ENCODE data around the gene TXNDC9. TPM values are rescaled to one million over a fixed set of nuclear protein-coding genes. Genes with fewer than 3 reads are reported as not detected.
A peak's percentile ranks its signal among the peaks of the same experiment; 100 is the strongest.
"Not testable (repeated sequence)": the region's sequence is repeated elsewhere in the genome, so short reads cannot be mapped to it uniquely, and the experiment has no call there.

TXNDC9 gene, protein sequence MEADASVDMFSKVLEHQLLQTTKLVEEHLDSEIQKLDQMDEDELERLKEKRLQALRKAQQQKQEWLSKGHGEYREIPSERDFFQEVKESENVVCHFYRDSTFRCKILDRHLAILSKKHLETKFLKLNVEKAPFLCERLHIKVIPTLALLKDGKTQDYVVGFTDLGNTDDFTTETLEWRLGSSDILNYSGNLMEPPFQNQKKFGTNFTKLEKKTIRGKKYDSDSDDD
- 10 to 100 TPM; 29.6 to 30.5 TPM for total RNA-seq

GRCh38 chr2:99335911-99336803, at the start of gene TXNDC9:
TSS of gene TXNDC9 (minus strand) at chr2:99336333. CDS start at chr2:99333210, 3,123 bp downstream.
- intact Hi-C loops (cut with micrococcal nuclease): loop anchor here (1.0 to 10.0 kb wide), 8 partner anchors 41 to 1249 kb away; partner anchors contain the start of genes C2orf15, COA5, MGAT4A and MITD1
- ChIA-PET CTCF (interaction anchor here (1.4 to 3.1 kb wide), 3 partner anchors 49 to 156 kb away, joined by 5 to 18 read pairs (median 7); partner anchors contain the start of genes MITD1, MRPL30 and REV1), POLR2A (interaction anchor here (0.6 to 1.7 kb wide), 6 partner anchors 43 to 481 kb away, joined by 3 to 10 read pairs (median 4); partner anchors contain the start of genes C2orf15 and MITD1)
- no peaks in the 10 kb centered on the region for H3K27me3 Mint-ChIP-seq
- H3K9me3 Mint-ChIP-seq: no peaks in the 10 kb centered on the region
- peaks cover 46% of the 10 kb centered on the region for H3K4me1 Mint-ChIP-seq (ENCODE audit: low read depth)
- peaks cover 20% of the 10 kb centered on the region for H3K36me3 Mint-ChIP-seq
- no peak within 1 kb of the TSS for H3K4me3 Mint-ChIP-seq
- DNase-seq: peak; percentile 99
- no peak within 1 kb of the TSS for H3K27ac Mint-ChIP-seq

- intact Hi-C loops (cut with micrococcal nuclease): no loop called here
- no peak overlapping the region for H3K27ac Mint-ChIP-seq
- H3K27me3 Mint-ChIP-seq: no peaks in the 10 kb centered on the region
- peaks cover 52% of the 10 kb centered on the region for H3K36me3 Mint-ChIP-seq
- H3K4me1 Mint-ChIP-seq (ENCODE audit: low read depth): peaks cover 24% of the 10 kb centered on the region
- H3K9me3 Mint-ChIP-seq: no peaks in the 10 kb centered on the region
- ChIA-PET CTCF (interaction anchor here (0.7 kb wide), 1 partner anchor 14 kb away, joined by 3 read pairs; no protein-coding TSS in a partner anchor), POLR2A (no interaction called here)
- H3K4me3 Mint-ChIP-seq: no peak overlapping the region
- DNase-seq: no peak
These were observed 46.0 kb upstream of the TXNDC9 start for GRCh38 chr2:99382143-99382542.

- Mint-ChIP-seq H3K27me3 (no peaks in the 10 kb centered on the region), H3K4me3 (no peak overlapping the region), H3K9me3 (no peaks in the 10 kb centered on the region), H3K27ac (no peak overlapping the region), H3K36me3 (peaks cover 59% of the 10 kb centered on the region), H3K4me1 (ENCODE audit: low read depth) (peaks cover 35% of the 10 kb centered on the region)
- intact Hi-C loops (cut with micrococcal nuclease): no loop called here
- DNase-seq: no peak
- POLR2A ChIA-PET: no interaction called here
- CTCF ChIA-PET: interaction anchor here (1.9 kb wide), 1 partner anchor 43 kb away, joined by 5 read pairs; the partner anchor contains the start of gene EIF5B
These were observed 44.4 kb upstream of the TXNDC9 start for GRCh38 chr2:99380376-99381010.

- intact Hi-C loops (cut with micrococcal nuclease): loop anchor here (2.0 kb wide), 1 partner anchor 41 kb away; the partner anchor contains the start of genes EIF5B and TXNDC9
These were observed 41.7 kb upstream of the TXNDC9 start for GRCh38 chr2:99377879-99378278.

GRCh38 chr2:99376254-99376864, 40.2 kb upstream of the TXNDC9 start:
- Mint-ChIP-seq H3K9me3 (peaks cover 7% of the 10 kb centered on the region), H3K27ac (peak overlapping the region; percentile 15), H3K27me3 (no peaks in the 10 kb centered on the region), H3K36me3 (peaks cover 70% of the 10 kb centered on the region), H3K4me1 (ENCODE audit: low read depth) (peaks cover 37% of the 10 kb centered on the region), H3K4me3 (no peak overlapping the region)
- no peak for DNase-seq
- ChIA-PET CTCF (no interaction called here), POLR2A (interaction anchor here (1.7 kb wide), 1 partner anchor 39 kb away, joined by 6 read pairs; the partner anchor contains the start of gene EIF5B)
- intact Hi-C loops (cut with micrococcal nuclease): loop anchor here (1.0 to 2.0 kb wide), 2 partner anchors 28 to 40 kb away; partner anchors contain the start of genes EIF5B and TXNDC9

More at GRCh38 chr2:99377879-99378278, 41.7 kb upstream of the TXNDC9 start:
- Mint-ChIP-seq H3K4me1 (ENCODE audit: low read depth) (peaks cover 35% of the 10 kb centered on the region), H3K36me3 (peaks cover 64% of the 10 kb centered on the region), H3K27me3 (no peaks in the 10 kb centered on the region), H3K27ac (peak overlapping the region; percentile 67), H3K4me3 (no peak overlapping the region), H3K9me3 (peaks cover 7% of the 10 kb centered on the region)
- DNase-seq: no peak
- CTCF ChIA-PET: no interaction called here
- POLR2A ChIA-PET: interaction anchor here (1.7 kb wide), 1 partner anchor 41 kb away, joined by 6 read pairs; the partner anchor contains the start of gene EIF5B

DNA sequence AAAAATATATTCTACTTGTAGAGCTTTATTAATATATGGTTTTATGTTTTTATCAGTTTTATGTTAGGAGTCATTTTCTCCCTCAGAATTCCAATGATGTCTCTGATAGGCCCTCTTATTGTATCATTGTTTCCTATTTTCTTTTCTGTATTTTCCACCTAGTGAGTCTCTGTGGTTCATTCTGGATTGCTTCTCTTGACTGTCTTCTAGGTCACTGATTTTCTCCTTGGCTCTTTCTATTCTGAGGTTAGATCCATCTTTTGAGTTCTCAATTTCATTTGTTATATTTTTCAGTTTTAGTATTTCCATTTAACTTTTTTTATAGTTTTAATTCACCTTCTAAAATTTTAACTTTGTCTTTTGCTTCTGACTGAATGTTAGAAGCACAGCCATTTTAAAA, 38.6 kb upstream of the TXNDC9 start:
- no peak overlapping the region for H3K27ac Mint-ChIP-seq
- DNase-seq: no peak
- H3K4me1 Mint-ChIP-seq (ENCODE audit: low read depth): peaks cover 28% of the 10 kb centered on the region
- H3K27me3 Mint-ChIP-seq: no peaks in the 10 kb centered on the region
- H3K36me3 Mint-ChIP-seq: peaks cover 67% of the 10 kb centered on the region
- POLR2A ChIA-PET: no interaction called here
- peaks cover 7% of the 10 kb centered on the region for H3K9me3 Mint-ChIP-seq
- intact Hi-C loops (cut with micrococcal nuclease): no loop called here
- no peak overlapping the region for H3K4me3 Mint-ChIP-seq
- CTCF ChIA-PET: interaction anchor here (0.6 kb wide), 1 partner anchor 10 kb away, joined by 4 read pairs; no protein-coding TSS in a partner anchor

- H3K4me3 Mint-ChIP-seq: no peak overlapping the region
- DNase-seq: no peak
- no peak overlapping the region for H3K27ac Mint-ChIP-seq
- H3K9me3 Mint-ChIP-seq: peaks cover 7% of the 10 kb centered on the region
- intact Hi-C loops (cut with micrococcal nuclease): no loop called here
- H3K27me3 Mint-ChIP-seq: no peaks in the 10 kb centered on the region
- ChIA-PET POLR2A (no interaction called here), CTCF (no interaction called here)
- peaks cover 66% of the 10 kb centered on the region for H3K36me3 Mint-ChIP-seq
- peaks cover 24% of the 10 kb centered on the region for H3K4me1 Mint-ChIP-seq (ENCODE audit: low read depth)
These were observed 37.0 kb upstream of the TXNDC9 start for GRCh38 chr2:99373144-99373543.

GRCh38 chr2:99368854-99369253, 32.7 kb upstream of the TXNDC9 start:
- H3K27me3 Mint-ChIP-seq; DNase-seq; intact Hi-C loops (cut with micrococcal nuclease); POLR2A ChIA-PET; H3K4me3 Mint-ChIP-seq; H3K4me1 Mint-ChIP-seq (ENCODE audit: low read depth); CTCF ChIA-PET; H3K9me3 Mint-ChIP-seq; H3K27ac Mint-ChIP-seq: not testable (repeated sequence)
- peaks cover 63% of the 10 kb centered on the region for H3K36me3 Mint-ChIP-seq

DNA sequence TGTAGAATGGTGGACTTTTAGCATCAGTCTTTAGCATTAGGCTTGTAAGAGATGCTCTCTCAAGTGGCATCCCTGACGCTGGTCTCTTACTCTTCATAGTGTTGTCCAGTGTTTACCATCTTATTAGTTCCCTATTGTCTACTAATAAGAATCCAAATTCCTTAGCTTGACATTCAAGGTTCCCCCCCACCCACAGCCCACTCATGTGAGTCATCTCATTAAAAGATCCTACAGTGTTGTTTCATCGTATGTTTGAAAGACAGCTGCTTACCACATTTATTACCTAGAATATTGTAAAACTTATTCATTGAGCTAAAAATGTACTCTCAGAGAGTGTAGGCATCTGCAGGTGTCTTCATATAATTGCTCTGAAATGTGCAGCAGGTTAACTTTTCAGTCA, 29.5 kb upstream of the TXNDC9 start:
- H3K4me3 Mint-ChIP-seq: no peak overlapping the region
- CTCF ChIA-PET: no interaction called here
- H3K36me3 Mint-ChIP-seq: peaks cover 51% of the 10 kb centered on the region
- H3K27ac Mint-ChIP-seq: no peak overlapping the region
- intact Hi-C loops (cut with micrococcal nuclease): no loop called here
- no peaks in the 10 kb centered on the region for H3K4me1 Mint-ChIP-seq (ENCODE audit: low read depth)
- POLR2A ChIA-PET: no interaction called here
- H3K27me3 Mint-ChIP-seq: no peaks in the 10 kb centered on the region
- no peaks in the 10 kb centered on the region for H3K9me3 Mint-ChIP-seq
- DNase-seq: no peak

DNA sequence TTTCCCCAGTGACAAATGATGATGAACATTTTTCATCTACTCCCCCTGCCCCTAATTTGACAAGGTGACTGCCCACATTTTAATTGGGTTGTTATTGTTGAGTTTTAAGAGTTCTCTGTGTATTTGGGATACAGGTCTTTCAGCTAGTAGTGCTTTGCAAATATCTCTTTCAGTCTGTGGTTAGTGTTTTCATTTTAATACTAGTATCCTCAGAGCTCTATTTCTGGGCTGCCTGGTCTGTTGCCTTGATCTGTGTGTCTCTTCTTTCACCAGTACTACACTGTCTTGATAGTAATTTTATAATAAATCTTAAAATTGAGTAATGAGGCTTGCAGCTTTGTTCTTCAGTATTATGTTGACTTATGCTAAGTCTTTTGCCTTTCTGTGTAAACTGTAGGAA, 20.7 kb upstream of the TXNDC9 start:
- Mint-ChIP-seq H3K4me1 (ENCODE audit: low read depth) (peaks cover 40% of the 10 kb centered on the region), H3K27ac (no peak overlapping the region), H3K27me3 (no peaks in the 10 kb centered on the region), H3K9me3 (no peaks in the 10 kb centered on the region), H3K4me3 (no peak overlapping the region), H3K36me3 (peaks cover 8% of the 10 kb centered on the region)
- DNase-seq: no peak
- CTCF ChIA-PET: no interaction called here
- intact Hi-C loops (cut with micrococcal nuclease): no loop called here
- POLR2A ChIA-PET: no interaction called here

DNA sequence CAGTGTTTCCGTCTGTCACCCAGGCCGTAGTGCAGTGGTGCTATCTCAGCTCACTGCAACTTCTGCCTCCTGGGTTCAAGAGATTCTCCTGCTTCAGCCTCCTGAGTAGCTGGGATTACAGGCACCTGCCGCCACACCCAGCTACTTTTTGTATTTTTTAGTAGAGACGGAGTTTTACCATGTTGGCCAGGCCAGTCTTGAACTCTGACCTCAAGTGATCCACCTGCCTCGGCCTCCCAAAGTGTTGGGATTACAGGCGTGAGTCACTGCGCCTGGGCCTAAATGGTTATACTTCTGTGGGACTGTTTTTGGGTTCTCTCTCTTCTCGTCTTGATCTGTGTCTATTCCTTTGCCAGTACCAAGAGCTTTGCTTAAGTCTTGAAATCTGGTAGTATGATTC, 18.7 kb upstream of the TXNDC9 start:
- DNase-seq; POLR2A ChIA-PET; H3K9me3 Mint-ChIP-seq; H3K36me3 Mint-ChIP-seq; intact Hi-C loops (cut with micrococcal nuclease); H3K4me3 Mint-ChIP-seq; H3K27ac Mint-ChIP-seq; H3K27me3 Mint-ChIP-seq: not testable (repeated sequence)
- CTCF ChIA-PET: interaction anchor here (0.6 kb wide), 1 partner anchor 48 kb away, joined by 3 read pairs; no protein-coding TSS in a partner anchor
- peaks cover 54% of the 10 kb centered on the region for H3K4me1 Mint-ChIP-seq (ENCODE audit: low read depth)
